IMR-90 (cell line): ENCODE results near the gene UAP1. TPM values are rescaled to one million over a fixed set of nuclear protein-coding genes. Genes with fewer than 3 reads are reported as not detected.

Experiments used
- ATAC-seq: fragments of 200-7000 bp; cut with Tn5 transposase; 2 replicates; pipeline ENCODE4 v1.9.1; 2020; ENCODE audit warnings: low read depth, mild to moderate bottlenecking, moderate library complexity
- BruUV-seq: library from RNA; stranded (reverse); fragments of 400-500 nt; replicated peaks from 2 replicates; lab custom pipeline; 2021; lab: Mats Ljungman, UMichigan
- CTCF ChIA-PET: fragments of 300-600 bp; formaldehyde crosslinking; extraction: SDS; loops from one replicate; lab custom pipeline; 2021; ENCODE audit warnings: antibody characterized with exemption; lab: Yijun Ruan, JAX
- POLR2A ChIA-PET: fragments of 300-600 bp; sonication (Branson Sonifier 250); formaldehyde crosslinking; loops from one replicate; lab custom pipeline; 2022; ENCODE audit warnings: antibody characterized with exemption; ENCODE audit not compliant: unreplicated experiment; lab: Charles Lee
- DNase-seq: peaks from one replicate; pipeline ENCODE4 v3.0.0; 2013
- H2AFZ ChIP-seq: replicated peaks from 2 replicates; pipeline ENCODE3; 2013; ENCODE audit warnings: low read length, mild to moderate bottlenecking; ENCODE audit not compliant: poor library complexity
- H2AK5ac ChIP-seq: 2 replicates; pipeline ENCODE4 v1.6.1; 2013; ENCODE audit warnings: low read depth, low read length, inconsistent platforms
- H2AK9ac ChIP-seq: replicated peaks from 2 replicates; pipeline ENCODE3; 2013; ENCODE audit warnings: mild to moderate bottlenecking, low read depth, low read length, moderate library complexity; ENCODE audit not compliant: poor library complexity
- H2BK120ac ChIP-seq: 2 replicates; pipeline ENCODE4 v1.6.1; 2013; ENCODE audit warnings: low read depth, low read length, inconsistent platforms
- H2BK15ac ChIP-seq: 3 replicates; pipeline ENCODE4 v1.6.1; 2013; ENCODE audit warnings: low read depth, low read length, inconsistent platforms
- H2BK20ac ChIP-seq: 2 replicates; pipeline ENCODE4 v1.6.1; 2013; ENCODE audit warnings: low read depth, mild to moderate bottlenecking, inconsistent platforms, low read length, moderate library complexity
- H2BK5ac ChIP-seq: 2 replicates; pipeline ENCODE4 v1.6.1; 2013; ENCODE audit warnings: mild to moderate bottlenecking, low read depth, low read length, inconsistent platforms; ENCODE audit not compliant: poor library complexity, severe bottlenecking
- H3K14ac ChIP-seq: replicated peaks from 2 replicates; pipeline ENCODE4 v1.6.1; 2013; ENCODE audit warnings: low read depth, low read length, inconsistent platforms
- H3K18ac ChIP-seq: 2 replicates; pipeline ENCODE4 v1.6.1; 2013; ENCODE audit warnings: low read depth, low read length, control low read depth
- H3K23ac ChIP-seq: 2 replicates; pipeline ENCODE4 v1.6.1; 2013; ENCODE audit warnings: low read depth, low read length, inconsistent platforms
- H3K27ac ChIP-seq: 2 replicates; pipeline ENCODE4 v1.5.1; 2013; ENCODE audit warnings: mild to moderate bottlenecking, control low read depth, low read length; ENCODE audit not compliant: insufficient read depth
- H3K27me3 ChIP-seq: 2 replicates; pipeline ENCODE4 v1.6.1; 2013; ENCODE audit warnings: low read length; ENCODE audit not compliant: control insufficient read depth, insufficient read depth
- H3K36me3 ChIP-seq: 2 replicates; pipeline ENCODE4 v1.6.1; 2013; ENCODE audit warnings: low read length, mixed read lengths; ENCODE audit not compliant: control insufficient read depth, insufficient read depth
- H3K4ac ChIP-seq: 2 replicates; pipeline ENCODE4 v1.6.1; 2013; ENCODE audit warnings: low read depth, low read length, inconsistent platforms
- H3K4me1 ChIP-seq: 2 replicates; pipeline ENCODE4 v1.6.1; 2013; ENCODE audit warnings: low read length, mixed read lengths; ENCODE audit not compliant: control insufficient read depth, insufficient read depth
- H3K4me2 ChIP-seq: 2 replicates; pipeline ENCODE4 v1.6.1; 2013; ENCODE audit warnings: low read depth, mild to moderate bottlenecking, control low read depth, low read length, moderate library complexity
- H3K4me3 ChIP-seq: 2 replicates; pipeline ENCODE4 v1.5.1; 2013; ENCODE audit warnings: low read depth, mild to moderate bottlenecking, control low read depth, low read length, moderate library complexity; ENCODE audit not compliant: insufficient read depth
- H3K56ac ChIP-seq: 2 replicates; pipeline ENCODE4 v1.6.1; 2013; ENCODE audit warnings: low read length, inconsistent platforms; ENCODE audit not compliant: insufficient read depth; ENCODE audit errors: extremely low read depth
- H3K79me1 ChIP-seq, 2 experiments: 2 replicates each; pipeline ENCODE4 v1.6.1; 2013; ENCODE audit warnings: low read length in 2 of 2, inconsistent platforms in 1 of 2, low read depth in 1 of 2
- H3K9ac ChIP-seq: 2 replicates; pipeline ENCODE4 v1.6.1; 2013; ENCODE audit warnings: low read depth, low read length, control low read depth
- H3K9me1 ChIP-seq: 2 replicates; pipeline ENCODE4 v1.6.1; 2013; ENCODE audit warnings: low read length, inconsistent platforms; ENCODE audit not compliant: insufficient read depth
- H3K9me3 ChIP-seq: 2 replicates; pipeline ENCODE4 v1.6.1; 2013; ENCODE audit warnings: low read length; ENCODE audit not compliant: control insufficient read depth, insufficient read depth
- H4K20me1 ChIP-seq: 2 replicates; pipeline ENCODE4 v1.6.1; 2013; ENCODE audit warnings: low read length, inconsistent platforms; ENCODE audit not compliant: insufficient read depth
- H4K5ac ChIP-seq: 2 replicates; pipeline ENCODE4 v1.6.1; 2013; ENCODE audit warnings: mild to moderate bottlenecking, low read depth, low read length, control low read depth
- H4K8ac ChIP-seq, 2 experiments: 2 replicates each; pipeline ENCODE4 v1.6.1; 2013; ENCODE audit warnings: low read depth in 2 of 2, low read length in 2 of 2, control low read depth in 1 of 2, inconsistent platforms in 1 of 2
- H4K91ac ChIP-seq: 2 replicates; pipeline ENCODE4 v1.6.1; 2013; ENCODE audit warnings: low read depth, low read length, inconsistent platforms; ENCODE audit not compliant: insufficient read depth
- BHLHE40 ChIP-seq: fragments of 150-350 bp; IDR thresholded peaks from 2 replicates; pipeline ENCODE4 v1.6.1; 2016; ENCODE audit warnings: mild to moderate bottlenecking, low read depth, low read length
- CEBPB ChIP-seq: IDR thresholded peaks from 2 replicates; pipeline ENCODE4 v1.6.1; 2012; ENCODE audit warnings: low read depth, low read length, improper control_type of control experiment
- CHD1 ChIP-seq: IDR thresholded peaks from 2 replicates; pipeline ENCODE4 v1.6.1; 2012; ENCODE audit warnings: low read depth, low read length, improper control_type of control experiment
- CTCF ChIP-seq: conservative IDR thresholded peaks from 2 replicates; pipeline ENCODE4 v1.5.1; 2012; ENCODE audit warnings: mild to moderate bottlenecking, low read depth, low read length, improper control_type of control experiment
- ELK1 ChIP-seq: fragments of 150-350 bp; IDR thresholded peaks from 2 replicates; pipeline ENCODE4 v1.6.1; 2016; ENCODE audit warnings: low read depth, mild to moderate bottlenecking, low read length, moderate library complexity, borderline replicate concordance
- FOS ChIP-seq: fragments of 150-350 bp; IDR thresholded peaks from 2 replicates; pipeline ENCODE4 v1.6.1; 2016; ENCODE audit warnings: low read depth, low read length
- MAFK ChIP-seq: IDR thresholded peaks from 2 replicates; pipeline ENCODE4 v1.6.1; 2012; ENCODE audit warnings: low read depth, low read length, improper control_type of control experiment
- MAZ ChIP-seq: IDR thresholded peaks from 2 replicates; pipeline ENCODE4 v1.6.1; 2012; ENCODE audit warnings: low read depth, mild to moderate bottlenecking, low read length, improper control_type of control experiment, moderate library complexity, borderline replicate concordance
- MXI1 ChIP-seq: IDR thresholded peaks from 2 replicates; pipeline ENCODE4 v1.6.1; 2012; ENCODE audit warnings: low read depth, mild to moderate bottlenecking, low read length, moderate library complexity, borderline replicate concordance
- NFE2L2 ChIP-seq: fragments of 150-350 bp; IDR thresholded peaks from 2 replicates; pipeline ENCODE4 v1.6.1; 2016; ENCODE audit warnings: low read depth, mild to moderate bottlenecking, low read length
- RAD21 ChIP-seq: IDR thresholded peaks from 2 replicates; pipeline ENCODE4 v1.6.1; 2012; ENCODE audit warnings: low read length, improper control_type of control experiment
- RCOR1 ChIP-seq: IDR thresholded peaks from 2 replicates; pipeline ENCODE4 v1.6.1; 2012; ENCODE audit warnings: mild to moderate bottlenecking, low read length, improper control_type of control experiment; ENCODE audit not compliant: insufficient replicate concordance
- RFX5 ChIP-seq: IDR thresholded peaks from 2 replicates; pipeline ENCODE4 v1.8.0; 2012; ENCODE audit warnings: low read depth, mild to moderate bottlenecking, low read length, moderate library complexity
- SMC3 ChIP-seq: fragments of 150-350 bp; IDR thresholded peaks from 2 replicates; pipeline ENCODE4 v1.6.1; 2016; ENCODE audit warnings: low read depth, mild to moderate bottlenecking, antibody characterized with exemption, low read length, moderate library complexity
- USF2 ChIP-seq: fragments of 150-350 bp; IDR thresholded peaks from 2 replicates; pipeline ENCODE4 v1.6.1; 2017; ENCODE audit warnings: mild to moderate bottlenecking, antibody characterized with exemption, low read length, low read depth
- WGBS, 2 experiments: methylation state at CpG; one replicate each; pipeline versions ENCODE4 v1.1.5 to v1.1.7; 2013; ENCODE audit warnings: missing lambda C conversion rate in 2 of 2; ENCODE audit not compliant: insufficient read length in 1 of 2; ENCODE audit errors: extremely low coverage in 2 of 2; 5-methylcytosine and 5-hydroxymethylcytosine counted together
- dilution Hi-C: fragments of 300-500 bp; cut with HindIII; formaldehyde crosslinking; loops from one replicate; pipeline ENCODE4 v1.14.3; 2018; ENCODE audit warnings: low sequenced_read_pairs; ENCODE audit not compliant: unreplicated experiment
- in situ Hi-C: fragments of 300-500 bp; cut with MboI; formaldehyde crosslinking; loops from 3 replicates; pipeline ENCODE4 v1.14.3; 2019; ENCODE audit warnings: low sequenced_read_pairs, inconsistent platforms, mixed read lengths
- intact Hi-C: fragments of 100-400 bp; cut with micrococcal nuclease; formaldehyde crosslinking; loops from 2 replicates; pipeline ENCODE4 v1.10.0; 2022
- polyA plus RNA-seq, 3 experiments: library from polyadenylated mRNA; depleted of rRNA; stranded (reverse); fragments of >200 nt; gene quantifications; 2 replicates each; pipeline ENCODE4 v1.2.3, GENCODE V29; 2012; ENCODE audit warnings: low replicate concordance in 1 of 3
- total RNA-seq: library from RNA; depleted of rRNA; stranded (reverse); fragments of >200 nt; gene quantifications from 2 replicates; pipeline ENCODE4 v1.2.3, GENCODE V29; 2012

The UAP1 gene
- total and polyA plus RNA-seq, 2 of the 4 experiments (the other 2 are of a cell fraction), result 93.4 to 196 TPM

GRCh38 chr1:162599451-162599850, 37.9 kb downstream of the UAP1 start:
- no peaks in the 10 kb centered on the region for H3K4me1 ChIP-seq
- no peak overlapping the region for H2BK120ac ChIP-seq
- intact Hi-C loops (no loop called here), in situ Hi-C loops (no loop called here), dilution Hi-C loops (no loop called here)
- no peak overlapping the region for H3K4ac ChIP-seq
- CTCF ChIA-PET, result interaction anchor here (0.7 kb wide), 1 partner anchor 162 kb away, joined by 3 read pairs; no protein-coding TSS in a partner anchor
- H3K14ac ChIP-seq, result no peak overlapping the region
- H4K20me1 ChIP-seq, result no peaks in the 10 kb centered on the region; the same call in 1 of the 2 replicates
- no peak overlapping the region for H3K4me2 ChIP-seq
- H3K23ac ChIP-seq, result no peak overlapping the region
- H3K56ac ChIP-seq, result no peak overlapping the region
- H3K9ac ChIP-seq, result no peak overlapping the region
- POLR2A ChIA-PET, result interaction anchor here (1.0 kb wide), 1 partner anchor 39 kb away, joined by 3 read pairs; no protein-coding TSS in a partner anchor
- peaks cover 5 to 17% of the 10 kb centered on the region in 2 experiments; a peak in 3 of 4 replicates for H3K79me1 ChIP-seq
- no peak overlapping the region for H2AK5ac ChIP-seq
- no peak overlapping the region for H2BK15ac ChIP-seq
- H3K9me3 ChIP-seq, result no peaks in the 10 kb centered on the region
- no peak overlapping the region for H2AFZ ChIP-seq
- H3K4me3 ChIP-seq, result no peak overlapping the region
- no peak for ATAC-seq
- H4K91ac ChIP-seq, result no peak overlapping the region
- no peak overlapping the region for H2BK20ac ChIP-seq
- BruUV-seq, result no TSS peak
- H4K8ac ChIP-seq, result no peak overlapping the region
- no CpG with 5 or more reads among the region's 1 CpG for WGBS, 2 experiments
- H4K5ac ChIP-seq, result no peak overlapping the region
- H3K27ac ChIP-seq, result no peak overlapping the region
- no peak overlapping the region for H2AK9ac ChIP-seq
- no peaks in the 10 kb centered on the region for H3K27me3 ChIP-seq
- H3K18ac ChIP-seq, result no peak overlapping the region
- H3K9me1 ChIP-seq, result 0 out of 2 replicates have a peak, but pooled peaks cover 2% of the 10 kb centered on the region
- no peak overlapping the region for H2BK5ac ChIP-seq
- TF ChIP-seq RAD21, result no peak
- no peak for TF ChIP-seq CTCF
- TF ChIP-seq MAZ, result no peak
- no peak for TF ChIP-seq CEBPB
- TF ChIP-seq RCOR1, result no peak
- TF ChIP-seq NFE2L2, result no peak
- TF ChIP-seq USF2, result no peak
- TF ChIP-seq SMC3, result no peak
- no peak for TF ChIP-seq ELK1
- no peak for TF ChIP-seq BHLHE40
- TF ChIP-seq RFX5, result no peak
- no peak for TF ChIP-seq MXI1
- no peak for TF ChIP-seq CHD1
- no peak for TF ChIP-seq MAFK
- no peak for TF ChIP-seq FOS
- H3K36me3 ChIP-seq, result peaks cover 17% of the 10 kb centered on the region
- no peak for DNase-seq
